HG02981 (cell line): ENCODE data around the gene BRF1.
"Not testable (repeated sequence)": the region's sequence is repeated elsewhere in the genome, so short reads cannot be mapped to it uniquely, and the experiment has no call there.

Experiments used
- ATAC-seq: cut with Tn5 transposase; IDR thresholded peaks from one replicate; pipeline ENCODE4 v1.9.1; 2021; ENCODE audit warnings: mild to moderate bottlenecking, moderate library complexity; ENCODE audit not compliant: unreplicated experiment

Gene BRF1, protein sequence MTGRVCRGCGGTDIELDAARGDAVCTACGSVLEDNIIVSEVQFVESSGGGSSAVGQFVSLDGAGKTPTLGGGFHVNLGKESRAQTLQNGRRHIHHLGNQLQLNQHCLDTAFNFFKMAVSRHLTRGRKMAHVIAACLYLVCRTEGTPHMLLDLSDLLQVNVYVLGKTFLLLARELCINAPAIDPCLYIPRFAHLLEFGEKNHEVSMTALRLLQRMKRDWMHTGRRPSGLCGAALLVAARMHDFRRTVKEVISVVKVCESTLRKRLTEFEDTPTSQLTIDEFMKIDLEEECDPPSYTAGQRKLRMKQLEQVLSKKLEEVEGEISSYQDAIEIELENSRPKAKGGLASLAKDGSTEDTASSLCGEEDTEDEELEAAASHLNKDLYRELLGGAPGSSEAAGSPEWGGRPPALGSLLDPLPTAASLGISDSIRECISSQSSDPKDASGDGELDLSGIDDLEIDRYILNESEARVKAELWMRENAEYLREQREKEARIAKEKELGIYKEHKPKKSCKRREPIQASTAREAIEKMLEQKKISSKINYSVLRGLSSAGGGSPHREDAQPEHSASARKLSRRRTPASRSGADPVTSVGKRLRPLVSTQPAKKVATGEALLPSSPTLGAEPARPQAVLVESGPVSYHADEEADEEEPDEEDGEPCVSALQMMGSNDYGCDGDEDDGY

DNA sequence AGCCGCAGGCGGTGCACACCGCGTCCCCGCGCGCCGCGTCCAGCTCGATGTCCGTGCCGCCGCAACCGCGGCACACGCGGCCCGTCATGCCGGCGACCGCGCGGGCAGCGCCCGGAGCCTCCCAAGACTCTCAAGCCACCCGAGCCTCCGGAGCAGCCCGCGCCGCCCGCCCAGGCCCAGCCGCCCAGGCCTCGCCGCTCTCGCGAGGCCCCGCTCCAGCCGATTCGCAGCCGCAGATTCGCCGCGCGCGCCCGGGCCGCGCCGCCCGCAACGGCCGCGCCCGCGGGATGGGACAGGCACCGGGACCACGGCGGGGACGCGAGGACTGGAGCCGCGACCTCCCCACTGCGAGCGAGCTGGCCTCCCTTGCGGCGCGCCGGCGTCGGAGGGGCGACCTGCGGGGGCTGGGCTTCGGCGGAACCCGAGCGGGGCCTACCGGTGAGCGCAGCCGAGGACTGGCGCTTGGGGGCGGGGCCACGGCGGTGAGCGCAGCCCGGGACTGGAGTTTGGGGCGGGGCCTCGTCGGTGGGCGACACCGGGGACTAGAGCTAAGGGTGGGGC is at the start of gene BRF1:
Gene BRF1, minus strand, starts transcription at position 460 of the 561 bp plus-strand sequence. Its CDS starts 372 bp downstream, at position 88.
- peak; percentile 86 for ATAC-seq

DNA sequence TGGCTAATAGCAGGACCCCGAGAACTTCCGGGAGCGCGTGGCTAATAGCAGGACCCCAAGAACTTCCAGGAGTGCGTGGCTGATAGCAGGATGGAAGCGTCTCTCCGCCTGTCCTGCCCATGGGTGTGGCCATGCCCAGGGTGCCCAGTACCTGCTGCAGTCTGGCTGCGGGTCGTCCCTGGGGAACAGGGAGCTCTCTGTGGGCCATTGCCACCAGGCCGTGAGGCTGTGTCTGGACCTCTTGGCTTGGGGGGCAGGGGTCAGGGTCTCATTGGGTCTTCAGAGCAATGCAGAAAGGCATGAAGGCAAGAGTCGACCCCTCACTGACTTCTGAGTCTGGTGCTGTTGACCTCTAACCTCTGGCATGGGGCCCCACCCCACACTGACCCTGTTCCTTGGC is 49.2 kb upstream of the BRF1 start:
- ATAC-seq: no peak

DNA sequence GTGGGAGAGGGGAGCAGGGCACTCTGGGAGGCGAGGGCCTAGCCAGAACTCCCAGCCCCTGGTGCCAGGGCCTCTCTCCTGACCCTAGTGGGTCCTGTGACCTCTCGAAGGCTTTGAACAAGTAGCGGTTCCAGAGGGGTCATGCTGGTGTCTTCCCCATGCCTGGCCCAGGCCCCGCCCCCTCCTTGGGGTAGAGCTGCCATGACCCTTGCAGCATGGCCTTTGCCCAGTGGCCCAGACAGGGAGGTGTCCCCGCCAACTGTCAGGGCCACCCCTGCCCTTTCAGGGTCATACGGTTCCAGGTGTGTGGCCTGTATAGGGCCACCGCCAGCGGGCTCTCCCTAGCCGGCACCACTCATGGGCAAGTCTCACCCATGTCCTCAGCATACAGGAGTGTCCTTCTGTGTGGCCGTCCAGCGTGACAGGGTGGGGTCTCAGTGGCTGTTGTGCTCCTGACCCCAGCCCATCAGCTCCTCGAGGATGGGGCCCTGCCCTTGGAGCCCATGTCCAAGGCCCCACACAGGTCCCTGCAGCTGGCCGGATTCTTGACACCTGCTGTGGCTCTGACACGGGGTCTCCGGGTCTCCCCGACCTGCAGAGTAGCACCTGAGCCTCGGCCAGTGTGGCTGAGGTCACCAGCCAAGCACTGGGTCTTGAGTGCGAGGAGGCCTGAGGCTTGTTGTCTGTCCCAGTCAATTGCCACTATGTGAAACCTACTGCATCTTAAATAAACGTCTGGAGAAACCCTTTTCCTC is 48.3 kb upstream of the BRF1 start:
- ATAC-seq: no peak

DNA sequence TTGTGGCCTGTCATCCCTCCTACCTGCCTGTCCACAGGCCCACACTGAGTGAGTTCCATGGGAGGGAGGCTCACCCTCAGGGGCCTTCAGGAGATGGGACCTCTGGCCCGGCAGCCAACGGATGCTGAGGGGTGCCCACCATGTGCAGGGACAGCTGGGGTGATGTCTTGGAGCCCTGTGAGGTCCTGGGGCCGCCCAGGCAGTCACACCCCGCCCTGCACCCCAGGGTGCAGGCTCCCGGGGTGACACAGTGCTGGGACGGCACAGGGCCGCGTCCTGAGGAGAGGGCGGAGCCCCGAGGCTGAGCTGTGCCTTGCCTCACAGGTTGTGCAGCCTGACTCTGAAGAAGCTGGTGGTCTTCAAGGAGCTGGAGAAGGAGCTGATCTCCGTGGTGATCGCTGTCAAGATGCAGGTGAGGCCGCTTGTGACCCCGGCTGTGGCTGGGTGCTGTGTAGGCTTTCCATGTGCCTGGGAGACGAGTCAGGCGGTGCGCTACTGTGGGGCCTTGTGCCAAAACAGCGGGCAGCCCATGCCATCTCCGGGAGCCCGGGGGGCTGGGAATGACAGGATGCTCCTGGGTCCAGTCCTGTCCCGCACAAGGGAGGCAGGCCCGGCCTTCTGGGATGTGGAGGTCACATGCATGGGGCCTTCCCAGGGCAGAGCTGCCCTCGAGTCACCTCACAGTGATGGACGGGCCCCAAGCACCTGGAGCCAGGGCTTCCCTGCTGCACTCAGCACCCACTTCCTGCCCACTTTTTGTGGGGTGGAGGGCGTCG is 47.6 kb upstream of the BRF1 start:
- ATAC-seq: no peak

DNA sequence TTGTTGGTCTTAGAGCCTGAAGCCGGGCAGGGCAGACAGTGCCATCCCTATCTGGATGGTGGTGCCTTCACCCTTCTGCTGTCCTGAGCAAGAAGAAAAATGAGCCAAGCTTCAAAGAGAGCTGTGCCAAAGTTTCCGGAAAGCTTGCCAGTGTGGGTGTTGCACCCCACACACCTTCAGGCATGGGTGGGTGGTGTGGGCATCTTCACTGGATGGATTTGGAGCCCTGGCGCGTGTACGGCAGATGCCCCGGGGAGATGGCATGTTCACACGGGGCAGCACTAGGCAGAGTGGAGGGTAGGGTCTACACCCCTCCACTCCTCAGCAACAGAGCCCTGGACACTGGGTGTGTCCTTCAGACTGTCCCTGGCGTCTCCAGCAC is 46.8 kb upstream of the BRF1 start:
- ATAC-seq: no peak

DNA sequence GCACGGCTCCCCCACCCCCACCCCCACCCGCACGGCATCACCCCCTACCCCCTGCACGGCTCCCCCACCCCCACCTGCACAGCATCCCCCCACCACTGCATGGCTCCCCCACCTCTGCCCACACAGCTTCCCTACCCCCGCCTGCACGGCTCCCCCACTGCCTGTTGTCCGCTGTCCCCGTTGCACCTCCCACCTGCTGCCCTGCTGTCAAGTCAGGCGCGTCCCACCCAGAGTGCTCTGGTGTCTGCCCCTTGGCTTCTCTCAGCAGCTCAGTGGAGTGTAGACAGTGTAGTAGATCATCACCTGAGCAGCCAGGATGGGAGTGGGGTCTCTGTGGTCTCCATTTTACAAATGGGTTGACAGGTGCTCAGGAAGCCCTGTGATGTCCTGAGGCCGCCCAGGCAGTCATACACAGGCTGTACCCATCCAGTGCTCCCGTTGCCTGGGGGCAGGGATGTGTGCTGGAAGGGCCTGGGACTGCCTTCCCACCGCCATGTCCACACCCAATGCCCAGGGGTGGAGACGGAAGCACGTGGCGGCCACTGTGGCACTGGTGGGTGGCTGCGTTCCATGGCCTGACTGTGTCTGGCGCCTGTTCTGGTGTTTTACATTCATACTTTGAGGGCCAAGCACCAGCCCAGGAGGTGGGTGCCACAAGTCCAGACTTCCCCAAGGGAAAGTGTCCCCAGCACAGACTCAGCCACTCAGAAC is 46.2 kb upstream of the BRF1 start:
- no peak for ATAC-seq

DNA sequence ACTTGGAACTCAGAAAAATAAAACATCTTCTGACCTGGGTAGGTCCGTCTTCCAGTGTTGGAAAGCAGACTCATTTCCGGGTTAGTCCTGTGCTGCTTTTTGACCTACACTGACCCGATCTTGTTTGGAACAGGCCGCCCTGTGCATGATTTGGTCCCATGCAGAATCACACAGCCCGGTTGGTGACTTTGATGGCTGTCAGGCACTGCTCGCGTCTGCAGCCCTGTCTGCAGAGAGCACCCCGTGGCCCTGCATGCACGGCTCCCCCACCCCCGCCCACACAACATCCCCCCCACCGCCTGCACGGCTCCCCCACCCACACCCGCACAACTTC is 45.4 kb upstream of the BRF1 start:
- ATAC-seq: no peak

DNA sequence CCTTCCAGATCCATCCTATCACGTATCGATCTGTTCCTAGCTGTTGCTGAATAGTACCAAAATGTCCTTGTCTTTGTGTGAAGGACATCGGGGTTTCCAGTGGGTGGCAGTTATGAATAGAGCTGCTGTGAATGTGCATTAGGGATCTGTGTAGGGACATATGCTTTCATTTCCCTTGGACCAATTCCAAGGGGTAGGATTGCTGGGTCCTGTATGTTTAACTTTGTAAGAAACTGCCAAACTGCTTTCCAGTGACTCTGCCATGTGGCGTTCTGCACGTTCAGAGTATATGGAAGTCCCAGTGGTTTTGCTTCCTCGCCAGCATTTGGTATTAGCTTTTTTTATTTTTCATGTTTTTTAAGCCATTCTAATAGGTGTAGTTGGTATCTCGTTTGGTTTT is 42.4 kb upstream of the BRF1 start:
- ATAC-seq: no peak

DNA sequence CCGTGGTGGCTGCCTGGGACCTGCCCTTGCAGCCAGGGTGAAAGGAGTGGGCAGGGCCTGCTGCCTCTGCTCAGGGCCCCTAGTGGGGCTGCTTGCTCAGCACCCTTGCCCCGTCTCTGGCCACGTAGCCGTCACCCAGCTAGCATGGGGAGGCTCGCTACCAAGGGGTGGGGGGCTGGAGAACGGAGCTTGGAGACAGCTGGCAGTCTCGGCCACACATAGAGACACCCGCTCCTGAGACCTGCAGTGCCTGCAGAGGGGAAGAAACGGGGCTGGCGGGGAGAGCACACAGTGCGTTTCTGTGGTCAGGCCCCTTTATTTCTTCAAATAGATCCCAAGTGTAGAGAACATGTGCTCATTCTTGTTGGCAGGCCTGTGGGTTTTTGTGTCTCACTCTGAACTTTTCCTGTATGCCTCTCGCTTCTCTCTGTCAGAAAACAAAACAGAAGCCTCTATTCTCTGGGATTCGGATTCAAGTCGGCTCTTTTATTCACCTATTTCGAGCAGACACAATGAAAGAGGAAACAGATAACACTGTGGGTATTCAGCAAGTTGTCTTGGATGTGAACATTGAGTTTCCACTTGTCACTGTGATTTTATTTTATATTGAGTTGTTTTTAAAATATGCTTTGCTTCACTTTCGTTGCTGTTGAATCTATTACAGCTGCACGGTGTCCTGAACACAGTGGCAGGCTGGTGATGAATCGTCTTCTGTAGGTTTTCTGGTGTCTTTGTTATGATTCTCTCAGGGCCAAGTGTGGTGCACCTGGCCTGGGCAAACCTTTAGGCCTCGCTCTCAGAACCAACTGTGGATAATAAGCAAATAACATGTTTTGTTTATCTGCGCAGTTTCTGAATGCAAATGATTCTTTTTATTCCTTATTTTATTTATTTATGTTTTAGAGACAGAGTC is 40.3 kb upstream of the BRF1 start:
- ATAC-seq: no peak

DNA sequence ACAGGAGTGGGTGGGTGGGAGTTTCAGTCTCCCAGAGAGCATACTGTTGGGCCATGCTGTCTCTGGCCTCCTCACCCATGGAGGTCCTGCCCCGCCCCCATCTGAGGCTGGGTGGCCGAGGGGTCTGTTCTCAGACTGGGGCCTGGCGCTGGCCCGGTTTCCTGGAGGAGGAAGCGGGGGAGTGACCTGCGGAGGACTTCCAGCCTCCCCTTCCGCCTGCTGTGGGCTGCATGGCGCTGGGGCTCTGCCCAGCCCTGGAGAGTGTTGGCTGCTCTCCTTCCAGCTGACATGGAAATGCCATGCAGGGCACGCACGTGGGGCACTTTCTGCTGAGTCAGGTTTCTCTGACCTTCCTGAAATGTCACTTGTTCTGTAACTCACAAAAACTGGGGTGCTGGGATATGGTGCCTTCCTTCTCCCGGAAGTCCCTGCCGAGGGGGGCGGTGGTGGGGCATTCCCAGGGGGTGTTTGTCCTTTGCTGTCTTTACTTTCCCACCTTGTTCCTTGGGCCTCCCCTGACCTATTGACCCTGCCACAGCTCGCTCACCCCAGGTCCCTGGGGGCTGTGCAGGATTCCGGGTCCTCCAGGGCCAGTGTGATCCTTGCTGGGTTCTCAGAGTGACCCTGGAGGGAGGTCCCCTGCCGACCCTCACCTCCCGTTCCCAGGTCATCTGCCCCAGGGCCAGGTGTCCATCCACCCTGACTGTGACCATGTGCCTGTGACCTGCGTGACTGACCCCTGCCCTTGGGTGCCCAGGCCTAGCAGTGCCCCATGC is 37.4 kb upstream of the BRF1 start:
- no peak for ATAC-seq

DNA sequence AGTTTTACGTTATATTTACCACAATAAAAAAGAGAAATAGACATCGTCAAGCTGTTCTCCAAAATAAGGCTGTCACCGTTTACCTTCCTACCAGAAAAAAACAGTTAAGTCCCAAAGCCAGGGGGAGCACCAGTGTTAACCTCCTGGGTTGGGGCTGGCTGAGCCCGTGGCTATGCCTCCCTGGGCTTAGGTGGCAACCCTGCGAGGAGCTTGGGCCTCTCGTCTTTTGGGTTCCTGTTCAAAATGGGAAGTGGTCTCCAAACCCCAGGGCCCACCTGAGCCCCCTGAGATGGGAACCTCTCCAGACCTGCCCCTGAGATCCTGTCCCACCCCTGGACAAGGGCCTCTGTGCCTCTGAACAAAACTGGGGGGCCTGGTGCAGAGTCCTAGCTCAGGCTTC is 36.6 kb upstream of the BRF1 start:
- no peak for ATAC-seq

DNA sequence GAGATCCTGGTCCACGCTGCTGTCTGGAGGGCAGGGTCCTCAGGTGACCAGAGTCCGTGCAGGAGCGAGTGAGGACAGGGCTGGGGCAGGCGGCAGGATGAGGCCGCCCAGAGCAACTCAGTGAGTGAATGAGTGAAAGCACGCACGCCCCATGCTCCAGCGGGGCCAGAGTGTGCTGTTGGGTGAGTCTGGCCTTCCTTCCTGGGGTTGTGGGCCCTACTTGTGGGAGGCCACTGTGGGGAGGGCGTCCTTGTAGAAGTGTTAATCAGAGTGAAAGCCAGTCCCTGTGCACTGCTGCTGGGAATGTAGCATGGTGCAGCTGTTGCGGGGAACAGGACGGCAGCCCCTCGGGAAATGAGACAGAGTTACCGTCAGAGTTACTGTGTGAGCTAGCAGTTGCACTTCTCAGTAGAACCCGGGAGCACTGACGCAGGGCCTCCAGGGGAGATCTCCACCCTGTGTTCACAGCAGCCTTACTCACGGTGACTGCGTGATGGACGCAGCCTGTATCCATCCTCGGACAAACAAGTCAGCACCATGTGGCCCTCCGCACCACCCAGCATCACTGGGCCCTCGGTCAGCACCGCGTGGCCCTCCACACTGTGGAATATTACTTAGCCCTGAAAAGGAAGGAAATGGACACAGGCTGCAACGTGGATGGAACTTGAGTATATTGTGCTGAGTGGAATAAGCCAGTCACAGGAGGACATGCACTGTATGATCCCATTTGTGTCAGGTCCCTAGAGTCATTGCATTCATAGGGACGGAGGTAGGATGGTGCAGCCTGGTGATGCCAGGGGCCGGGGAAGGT is 35.9 kb upstream of the BRF1 start:
- ATAC-seq: no peak

DNA sequence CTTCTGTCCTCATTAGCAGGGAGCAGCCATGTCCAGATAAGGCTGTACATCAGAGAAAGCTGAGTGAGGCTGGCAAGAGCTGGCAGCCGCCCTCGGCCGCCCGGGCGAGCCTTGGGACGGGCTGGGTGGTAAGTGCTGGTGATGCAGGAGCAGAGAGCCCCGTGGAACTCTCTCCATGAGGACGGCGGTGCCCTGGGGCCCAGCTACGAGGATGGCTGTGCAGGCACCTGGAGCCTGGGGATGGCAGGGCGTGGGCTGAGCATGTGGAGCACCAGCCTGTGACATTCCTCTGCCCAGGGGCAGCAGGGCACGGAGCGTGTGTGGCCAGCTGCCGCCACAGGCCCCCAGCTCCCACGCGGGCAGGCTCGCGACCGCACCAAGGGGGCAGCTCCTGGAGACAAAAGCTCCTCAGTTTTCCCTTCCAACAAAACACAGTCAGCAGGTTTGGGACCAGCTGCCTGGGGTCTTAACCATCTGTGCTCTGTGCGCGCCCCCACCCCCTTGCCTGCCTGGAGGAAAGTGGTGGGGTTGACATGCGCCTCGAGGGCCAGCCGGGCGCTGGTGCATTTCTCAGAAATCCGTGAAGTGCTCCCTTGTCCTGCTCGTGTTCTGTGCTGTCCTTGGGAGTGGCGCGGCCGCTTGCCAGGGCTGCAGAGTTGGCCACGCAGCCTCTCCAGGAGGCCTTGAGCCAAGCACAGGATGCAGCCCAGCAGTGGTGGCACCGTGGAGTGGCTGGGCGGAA is 35.1 kb upstream of the BRF1 start:
- ATAC-seq: no peak

DNA sequence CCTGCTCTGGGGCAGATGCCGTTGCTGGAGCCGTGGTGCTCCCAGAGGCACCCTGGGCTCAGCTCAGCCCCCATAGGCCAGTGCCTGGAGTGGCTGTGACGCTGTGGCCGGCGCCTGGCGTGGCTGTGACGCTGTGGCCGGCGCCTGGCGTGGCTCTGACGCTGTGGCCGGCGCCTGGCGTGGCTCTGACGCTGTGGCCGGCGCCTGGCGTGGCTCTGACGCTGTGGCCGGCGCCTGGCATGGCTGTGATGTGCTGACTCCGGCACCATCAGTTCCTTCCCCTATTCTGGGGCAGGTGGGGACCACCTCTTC is 34.4 kb upstream of the BRF1 start:
- not testable (repeated sequence) for ATAC-seq

DNA sequence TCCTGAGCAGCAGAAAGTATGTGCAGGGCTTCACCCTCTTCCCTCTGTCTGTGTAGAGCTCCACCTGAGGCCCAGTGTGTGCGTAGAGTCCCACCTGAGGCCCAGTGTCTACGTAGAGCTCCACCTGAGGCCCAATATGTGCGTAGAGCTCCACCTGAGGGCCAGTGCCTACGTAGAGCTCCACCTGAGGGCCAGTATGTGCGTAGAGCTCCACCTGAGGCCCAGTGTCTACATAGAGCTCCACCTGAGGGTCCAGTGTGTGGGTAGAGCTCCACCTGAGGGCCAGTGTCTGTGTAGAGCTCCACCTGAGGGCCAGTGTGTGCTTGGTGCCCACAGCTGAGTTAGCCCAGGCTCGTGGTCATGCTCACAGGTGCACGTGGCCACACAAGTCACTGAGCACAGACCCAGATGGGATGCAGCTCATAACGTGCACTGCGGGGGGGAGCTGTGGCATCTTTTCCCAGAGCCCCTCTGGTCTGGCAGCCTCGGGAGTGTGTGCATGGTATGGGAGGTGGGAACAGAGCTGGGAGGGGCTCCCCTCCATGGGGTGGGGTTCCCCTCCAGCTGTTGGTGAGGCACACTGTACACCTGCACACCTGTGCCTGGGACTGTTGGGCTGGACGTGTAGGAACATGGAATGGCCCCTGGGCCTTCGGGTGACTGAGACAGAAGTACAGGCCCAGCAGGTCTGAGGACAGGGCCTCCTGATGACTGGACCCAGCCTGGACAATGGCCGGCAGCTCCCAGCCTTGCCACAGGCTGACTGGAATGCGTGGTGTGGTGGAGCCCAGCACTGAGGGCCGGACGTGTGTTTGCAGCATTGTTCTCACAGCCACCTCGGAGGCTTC is 33.8 kb upstream of the BRF1 start:
- no peak for ATAC-seq
